Measurements from ENCODE around the gene RBM4B. TPM values are rescaled to one million over a fixed set of nuclear protein-coding genes. Genes with fewer than 3 reads are reported as not detected.

The RBM4B gene
- total RNA-seq, 2 donors from 2014 or later, result 14.1 to 16.5 TPM

- Histone ChIP-seq H3K4me1 (no peaks in the 10 kb centered on the region), H3K27me3 (no peaks in the 10 kb centered on the region), H3K9me3 (no peaks in the 10 kb centered on the region), H3K36me3 (no peaks in the 10 kb centered on the region), H3K27ac (peak overlapping the region; percentile 91), H3K9ac (ENCODE audit: low read depth in 2 of 2, low read length in 2 of 2) (peak overlapping the region; percentile 77 to 88), H3K4me3 (peak overlapping the region; percentile 75)
- intact Hi-C loops (cut with DNase I), result loop anchor here (5.0 kb wide), 1 partner anchor 270 kb away; no protein-coding TSS in a partner anchor
- no peak for DNase-seq
- TF ChIP-seq, protein P1, sequence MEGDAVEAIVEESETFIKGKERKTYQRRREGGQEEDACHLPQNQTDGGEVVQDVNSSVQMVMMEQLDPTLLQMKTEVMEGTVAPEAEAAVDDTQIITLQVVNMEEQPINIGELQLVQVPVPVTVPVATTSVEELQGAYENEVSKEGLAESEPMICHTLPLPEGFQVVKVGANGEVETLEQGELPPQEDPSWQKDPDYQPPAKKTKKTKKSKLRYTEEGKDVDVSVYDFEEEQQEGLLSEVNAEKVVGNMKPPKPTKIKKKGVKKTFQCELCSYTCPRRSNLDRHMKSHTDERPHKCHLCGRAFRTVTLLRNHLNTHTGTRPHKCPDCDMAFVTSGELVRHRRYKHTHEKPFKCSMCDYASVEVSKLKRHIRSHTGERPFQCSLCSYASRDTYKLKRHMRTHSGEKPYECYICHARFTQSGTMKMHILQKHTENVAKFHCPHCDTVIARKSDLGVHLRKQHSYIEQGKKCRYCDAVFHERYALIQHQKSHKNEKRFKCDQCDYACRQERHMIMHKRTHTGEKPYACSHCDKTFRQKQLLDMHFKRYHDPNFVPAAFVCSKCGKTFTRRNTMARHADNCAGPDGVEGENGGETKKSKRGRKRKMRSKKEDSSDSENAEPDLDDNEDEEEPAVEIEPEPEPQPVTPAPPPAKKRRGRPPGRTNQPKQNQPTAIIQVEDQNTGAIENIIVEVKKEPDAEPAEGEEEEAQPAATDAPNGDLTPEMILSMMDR (IDR thresholded peaks at IDR 0.05), result no peak
These were observed 622 bp downstream of the RBM4B start for GRCh38 chr11:66676931-66677598.

- no peak for DNase-seq
These were observed 1.3 kb downstream of the RBM4B start for GRCh38 chr11:66676282-66676919.

GRCh38 chr11:66674964-66675602 is 2.6 kb downstream of the RBM4B start:
- H3K4me3 ChIP-seq, result no peak overlapping the region
- intact Hi-C loops (cut with DNase I), result loop anchor here (5.0 kb wide), 1 partner anchor 268 kb away; no protein-coding TSS in a partner anchor
- H3K4me1 ChIP-seq, result no peaks in the 10 kb centered on the region

More at GRCh38 chr11:66676282-66676919, 1.3 kb downstream of the RBM4B start:
- no peak overlapping the region for H3K9ac ChIP-seq (ENCODE audit: low read depth in 2 of 2, low read length in 2 of 2)
- no peaks in the 10 kb centered on the region for H3K9me3 ChIP-seq
- TF ChIP-seq, protein P1 (IDR thresholded peaks at IDR 0.05), result no peak
- H3K27ac ChIP-seq, result no peak overlapping the region
- H3K36me3 ChIP-seq, result no peaks in the 10 kb centered on the region
- intact Hi-C loops (cut with DNase I), result loop anchor here (5.0 kb wide), 1 partner anchor 269 kb away; no protein-coding TSS in a partner anchor
- peak overlapping the region; percentile 75 for H3K4me3 ChIP-seq
- H3K4me1 ChIP-seq, result no peaks in the 10 kb centered on the region
- H3K27me3 ChIP-seq, result no peaks in the 10 kb centered on the region

GRCh38 chr11:66670816-66671215 is 6.9 kb downstream of the RBM4B start:
- no peaks in the 10 kb centered on the region for H3K9me3 ChIP-seq
- H3K9ac ChIP-seq (ENCODE audit: low read depth in 2 of 2, low read length in 2 of 2), result no peak overlapping the region
- H3K4me3 ChIP-seq, result no peak overlapping the region
- H3K4me1 ChIP-seq, result no peaks in the 10 kb centered on the region
- no peak for DNase-seq
- intact Hi-C loops (cut with DNase I), result no loop called here
- H3K36me3 ChIP-seq, result peaks cover 10% of the 10 kb centered on the region
- H3K27me3 ChIP-seq, result no peaks in the 10 kb centered on the region
- no peak overlapping the region for H3K27ac ChIP-seq
- TF ChIP-seq, protein P1 (IDR thresholded peaks at IDR 0.05), result no peak

More at GRCh38 chr11:66674964-66675602, 2.6 kb downstream of the RBM4B start:
- Histone ChIP-seq H3K27ac (no peak overlapping the region), H3K36me3 (no peaks in the 10 kb centered on the region), H3K9ac (ENCODE audit: low read depth in 2 of 2, low read length in 2 of 2) (peak overlapping the region in 1 of 2 donors; percentile 26), H3K9me3 (no peaks in the 10 kb centered on the region), H3K27me3 (no peaks in the 10 kb centered on the region)
- no peak for DNase-seq
- TF ChIP-seq, protein P1 (IDR thresholded peaks at IDR 0.05), result no peak

- no peaks in the 10 kb centered on the region for H3K4me1 ChIP-seq
- H3K27me3 ChIP-seq, result no peaks in the 10 kb centered on the region
- H3K36me3 ChIP-seq, result peaks cover 10% of the 10 kb centered on the region
- H3K9ac ChIP-seq (ENCODE audit: low read depth in 2 of 2, low read length in 2 of 2), result no peak overlapping the region
- TF ChIP-seq, protein P1 (IDR thresholded peaks at IDR 0.05), result no peak
- H3K27ac ChIP-seq, result no peak overlapping the region
- intact Hi-C loops (cut with DNase I), result no loop called here
- no peak for DNase-seq
- no peak overlapping the region for H3K4me3 ChIP-seq
- no peaks in the 10 kb centered on the region for H3K9me3 ChIP-seq
These were observed 12.3 kb downstream of the RBM4B start for GRCh38 chr11:66665369-66665768.
